B cell (primary cell): ENCODE results near the gene MEGF8. TPM values are rescaled to one million over a fixed set of nuclear protein-coding genes. Genes with fewer than 3 reads are reported as not detected.

Experiments
- ATAC-seq: fragments of 200-7000 bp; cut with Tn5 transposase; one replicate; pipeline ENCODE4 v1.10.0; 2021; ENCODE audit warnings: low read depth, mild to moderate bottlenecking, moderate number of reproducible peaks, moderate library complexity
- CTCF ChIA-PET: fragments of 350-600 bp; sonication (Branson Sonifier 250); formaldehyde crosslinking; loops from one replicate; lab custom pipeline; 2021; ENCODE audit warnings: antibody characterized with exemption, inconsistent platforms; lab: Charles Lee
- POLR2A ChIA-PET: fragments of 350-600 bp; sonication (Branson Sonifier 250); formaldehyde crosslinking; loops from one replicate; lab custom pipeline; 2021; ENCODE audit warnings: antibody characterized with exemption; lab: Charles Lee
- DNase-seq: peaks from one replicate; pipeline ENCODE4 v3.0.0; 2013
- H2AFZ ChIP-seq: 2 replicates; pipeline ENCODE4 v1.6.1; 2012; ENCODE audit warnings: mild to moderate bottlenecking, low read depth, low read length; ENCODE audit not compliant: insufficient read depth, poor library complexity, severe bottlenecking
- H3K27ac ChIP-seq, 2 donors: 1 replicate in 1 of 2; 2 replicates in 1 of 2; pipeline ENCODE4 v1.5.1; 2012 to 2013; ENCODE audit warnings: low read length in 2 of 2, mild to moderate bottlenecking in 2 of 2, moderate library complexity in 1 of 2
- H3K27me3 ChIP-seq, 4 experiments: fragments of 200-600 bp in 1 of 4; sonication (generic) in 1 of 4; replicated peaks in 1 of 4; 1 replicate in 2 of 4; 2 replicates in 2 of 4; pipeline versions ENCODE4 v1.6.1 to v1.7.0; 2013 to 2016; ENCODE audit warnings: low read length in 3 of 4, mild to moderate bottlenecking in 2 of 4, mixed read lengths in 1 of 4, moderate library complexity in 1 of 4; ENCODE audit not compliant: insufficient read depth in 4 of 4, control insufficient read depth in 3 of 4; ENCODE audit errors: control extremely low read depth in 1 of 4
- H3K36me3 ChIP-seq, 2 experiments: replicated peaks in 1 of 2; 1 replicate in 1 of 2; 2 replicates in 1 of 2; pipeline versions ENCODE4 v1.6.1 to v1.7.1; 2013; ENCODE audit warnings: low read length in 1 of 2; ENCODE audit not compliant: insufficient read depth in 2 of 2, control insufficient read depth in 1 of 2; ENCODE audit errors: control extremely low read depth in 1 of 2, extremely low read depth in 1 of 2
- H3K4me1 ChIP-seq, 2 donors: fragments of 200-600 bp in 1 of 2; sonication (generic) in 1 of 2; 1 replicate in 1 of 2; 2 replicates in 1 of 2; pipeline versions ENCODE4 v1.5.1 to v1.6.1; 2013 to 2017; ENCODE audit warnings: low read length in 2 of 2; ENCODE audit not compliant: control insufficient read depth in 2 of 2, insufficient read depth in 2 of 2
- H3K4me2 ChIP-seq: replicated peaks from 2 replicates; pipeline ENCODE3; 2012; ENCODE audit warnings: mild to moderate bottlenecking, low read depth, low read length; ENCODE audit not compliant: poor library complexity, severe bottlenecking
- H3K4me3 ChIP-seq, 5 experiments: fragments of 200-600 bp in 1 of 5; sonication (generic) in 1 of 5; 1 replicate in 3 of 5; 2 replicates in 2 of 5; pipeline versions ENCODE4 v1.5.1 to v1.7.0; 2011 to 2016; ENCODE audit warnings: low read length in 4 of 5, mild to moderate bottlenecking in 4 of 5, low read depth in 2 of 5, control low read depth in 1 of 5, moderate library complexity in 1 of 5; ENCODE audit not compliant: insufficient read depth in 1 of 5; ENCODE audit errors: control extremely low read depth in 1 of 5, extremely low read depth in 1 of 5
- H3K79me2 ChIP-seq: fragments of 200-600 bp; sonication (generic); one replicate; pipeline ENCODE4 v1.6.0; 2016; ENCODE audit warnings: low read length; ENCODE audit not compliant: control insufficient read depth, insufficient read depth
- H3K9ac ChIP-seq: fragments of 200-600 bp; sonication (generic); 2 replicates; pipeline ENCODE4 v1.6.1; 2017; ENCODE audit warnings: mild to moderate bottlenecking, low read length, moderate library complexity
- H3K9me3 ChIP-seq, 3 donors: one replicate each; pipeline versions ENCODE4 v1.6.1 to v1.7.1; 2013; ENCODE audit warnings: low read length in 2 of 3; ENCODE audit not compliant: control insufficient read depth in 2 of 3, insufficient read depth in 1 of 3; ENCODE audit errors: control extremely low read depth in 1 of 3
- H4K20me1 ChIP-seq: 2 replicates; pipeline ENCODE4 v1.6.0; 2012; ENCODE audit warnings: mild to moderate bottlenecking, low read length; ENCODE audit not compliant: insufficient read depth, control insufficient read depth, poor library complexity, severe bottlenecking
- H3K27ac Mint-ChIP-seq: one replicate; pipeline ENCODE4 v1.8.0; 2021; ENCODE audit warnings: mixed read lengths
- H3K27me3 Mint-ChIP-seq: one replicate; pipeline ENCODE4 v1.8.0; 2021; ENCODE audit warnings: mixed read lengths
- H3K4me1 Mint-ChIP-seq: one replicate; pipeline ENCODE4 v1.8.0; 2021; ENCODE audit warnings: mixed read lengths
- H3K4me3 Mint-ChIP-seq: one replicate; pipeline ENCODE4 v1.8.0; 2021; ENCODE audit warnings: mixed read lengths
- H3K9me3 Mint-ChIP-seq: one replicate; pipeline ENCODE4 v1.8.0; 2022; ENCODE audit warnings: mixed read lengths; ENCODE audit not compliant: insufficient read depth
- EZH2 ChIP-seq: IDR thresholded peaks from 2 replicates; pipeline ENCODE4 v1.6.1; 2012; ENCODE audit warnings: borderline replicate concordance, low read depth, mild to moderate bottlenecking, moderate library complexity, low read length; ENCODE audit not compliant: insufficient read depth, poor library complexity, severe bottlenecking
- WGBS: methylation state at CpG from one replicate; pipeline ENCODE4 v1.1.5; 2013; ENCODE audit warnings: missing lambda C conversion rate; ENCODE audit not compliant: insufficient coverage; 5-methylcytosine and 5-hydroxymethylcytosine counted together
- intact Hi-C: fragments of 100-400 bp; cut with micrococcal nuclease; formaldehyde crosslinking; loops from one replicate; pipeline ENCODE4 v1.10.0; 2022
- polyA plus RNA-seq: library from polyadenylated mRNA; depleted of rRNA; stranded (reverse); fragments of >200 nt; gene quantifications from 2 replicates; pipeline ENCODE4 v1.2.3, GENCODE V29; 2012
- total RNA-seq, 2 donors: library from RNA; stranded (reverse); fragments of 120-200 nt in 1 of 2; gene quantifications; 1 replicate in 1 of 2; 2 replicates in 1 of 2; pipeline versions ENCODE4 v1.2.3 to v1.2.4, GENCODE V29; 2013 to 2022
- TF ChIP-seq, protein P1 (sequence below): fragments of 200-600 bp; IDR thresholded peaks from one replicate; pipeline ENCODE4 v1.8.0; 2022; ENCODE audit warnings: antibody characterized with exemption, mild to moderate bottlenecking

MEGF8 gene
- total and polyA plus RNA-seq, 2 donors (not counting 1 experiment from before 2014, with no cell fraction given) = 8.2 to 26.5 TPM

- Histone ChIP-seq H3K36me3 (peaks cover 0 to 9% of the 10 kb centered on the region in 2 experiments), H3K4me2 (peak overlapping the region; percentile 98), H3K27me3 (no peaks in the 10 kb centered on the region), H3K27ac (peak overlapping the region; percentile 78 to 85), H3K4me1 (peaks cover 22 to 40% of the 10 kb centered on the region in 2 donors), H4K20me1 (peaks cover 46% of the 10 kb centered on the region), H3K9ac (peak overlapping the region; percentile 97), H3K9me3 (peaks cover 0 to 5% (median 0%) of the 10 kb centered on the region in 3 donors), H3K79me2 (peaks cover 44% of the 10 kb centered on the region), H3K4me3 (peak overlapping the region; percentile 75 to 98 (median 85)), H2AFZ (peak overlapping the region; percentile 91)
- Mint-ChIP-seq H3K27ac (peak overlapping the region; percentile 99), H3K4me1 (peaks cover 49% of the 10 kb centered on the region), H3K27me3 (no peaks in the 10 kb centered on the region), H3K4me3 (peak overlapping the region; percentile 98), H3K9me3 (no peaks in the 10 kb centered on the region)
- ChIA-PET CTCF (interaction anchor here (1.0 to 4.1 kb wide), 14 partner anchors 11 to 294 kb away, joined by 3 to 25 read pairs (median 4); partner anchors contain the start of gene CEACAM1), POLR2A (interaction anchor here (0.7 to 1.4 kb wide), 9 partner anchors 11 to 347 kb away, joined by 3 to 5 read pairs (median 3); partner anchors contain the start of genes PAFAH1B3, PRR19 and ZNF574)
- intact Hi-C loops = loop anchor here (1.0 to 5.0 kb wide), 8 partner anchors 16 to 296 kb away; partner anchors contain the start of genes MEGF8, PAFAH1B3 and PRR19
- DNase-seq (peak; percentile 88), ATAC-seq (peak; percentile 48)
- under 1% methylated on average over 38 of the region's 38 CpGs for WGBS
- TF ChIP-seq, protein P1, sequence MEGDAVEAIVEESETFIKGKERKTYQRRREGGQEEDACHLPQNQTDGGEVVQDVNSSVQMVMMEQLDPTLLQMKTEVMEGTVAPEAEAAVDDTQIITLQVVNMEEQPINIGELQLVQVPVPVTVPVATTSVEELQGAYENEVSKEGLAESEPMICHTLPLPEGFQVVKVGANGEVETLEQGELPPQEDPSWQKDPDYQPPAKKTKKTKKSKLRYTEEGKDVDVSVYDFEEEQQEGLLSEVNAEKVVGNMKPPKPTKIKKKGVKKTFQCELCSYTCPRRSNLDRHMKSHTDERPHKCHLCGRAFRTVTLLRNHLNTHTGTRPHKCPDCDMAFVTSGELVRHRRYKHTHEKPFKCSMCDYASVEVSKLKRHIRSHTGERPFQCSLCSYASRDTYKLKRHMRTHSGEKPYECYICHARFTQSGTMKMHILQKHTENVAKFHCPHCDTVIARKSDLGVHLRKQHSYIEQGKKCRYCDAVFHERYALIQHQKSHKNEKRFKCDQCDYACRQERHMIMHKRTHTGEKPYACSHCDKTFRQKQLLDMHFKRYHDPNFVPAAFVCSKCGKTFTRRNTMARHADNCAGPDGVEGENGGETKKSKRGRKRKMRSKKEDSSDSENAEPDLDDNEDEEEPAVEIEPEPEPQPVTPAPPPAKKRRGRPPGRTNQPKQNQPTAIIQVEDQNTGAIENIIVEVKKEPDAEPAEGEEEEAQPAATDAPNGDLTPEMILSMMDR = no peak
- TF ChIP-seq EZH2 = no peak
Measured at GRCh38 chr19:42422901-42423461, 97.5 kb downstream of the MEGF8 start.
